Activated T-helper 9 cell treated with anti-CD3 and anti-CD28 coated beads, Interleukin-2, amount 50 U/mL, for 16 hours (primary cell): ENCODE data around the gene FAM83E.
"Not testable (repeated sequence)": the region's sequence is repeated elsewhere in the genome, so short reads cannot be mapped to it uniquely, and the experiment has no call there.

Experiments used
- DNase-seq: peaks from one replicate; pipeline ENCODE4 v3.0.0-alpha.2; 2020; ENCODE audit warnings: low read depth

FAM83E gene

DNA sequence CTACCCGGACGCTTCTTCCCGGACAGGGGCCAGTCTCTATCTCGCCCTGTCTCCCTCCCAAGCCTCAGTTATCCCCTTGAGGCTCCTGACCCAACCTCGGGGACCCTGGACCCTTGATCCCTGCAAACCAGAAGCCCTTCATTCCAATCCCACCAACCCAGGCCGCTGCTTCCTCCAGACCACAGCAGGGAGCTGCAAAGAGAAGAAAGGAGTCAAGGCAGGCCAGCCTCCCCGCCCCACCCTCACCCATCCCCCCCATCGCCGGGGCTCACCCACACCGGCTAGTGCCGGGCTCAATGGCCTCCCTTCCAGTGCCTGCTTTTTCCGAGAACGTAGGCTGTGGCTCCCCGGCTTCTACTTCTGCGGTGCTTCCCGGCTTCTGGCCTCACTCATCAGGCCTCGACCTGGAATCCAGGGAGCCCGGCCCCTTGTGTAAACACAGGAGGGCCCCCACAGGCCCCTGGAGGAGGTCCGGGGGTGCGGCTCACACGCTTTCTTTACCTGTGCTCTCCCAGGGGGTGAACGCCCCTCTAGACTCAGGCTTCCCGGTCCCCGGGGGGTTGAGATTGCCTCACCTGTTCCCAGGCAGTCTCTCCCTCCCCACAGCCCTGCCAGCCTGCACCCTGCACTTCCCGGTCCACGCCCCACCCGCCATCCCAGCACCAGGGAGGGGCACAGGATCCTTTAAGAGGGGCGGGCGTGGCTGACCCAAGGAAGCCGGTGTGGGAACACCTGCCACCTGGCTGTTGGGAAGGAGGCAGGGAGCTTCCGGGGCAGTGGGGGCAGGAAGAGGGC lies at the start of gene FAM83E:
TSS of gene FAM83E (minus strand) at position 641 of the 795 bp plus-strand sequence. CDS start 1,704 bp downstream, outside the sequence.
- DNase-seq: no peak

- no peak for DNase-seq
Measured at GRCh38 chr19:48664476-48664875, 49.6 kb upstream of the FAM83E start.

DNA sequence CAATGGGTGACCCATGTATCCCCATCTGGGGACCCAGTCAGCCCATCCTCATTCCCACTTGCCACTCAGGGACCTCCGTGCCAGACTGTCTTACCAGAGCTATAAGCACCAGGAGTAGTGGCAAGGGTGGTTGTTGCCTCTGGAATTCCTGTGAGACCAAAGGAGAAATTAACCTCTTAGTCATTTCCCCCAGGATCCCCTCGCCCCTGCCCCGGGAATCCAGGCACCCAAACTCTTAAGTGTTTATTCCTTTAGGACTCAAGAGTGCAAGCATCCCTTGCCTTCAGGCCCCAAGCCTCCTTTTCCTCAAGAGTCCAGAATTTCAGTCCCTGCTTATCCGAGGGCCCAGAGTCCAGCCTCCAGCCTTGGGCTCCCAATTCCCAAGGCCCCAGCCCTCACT lies 48.8 kb upstream of the FAM83E start:
- DNase-seq: no peak

GRCh38 chr19:48661711-48662090 lies 46.8 kb upstream of the FAM83E start:
- no peak for DNase-seq

DNA sequence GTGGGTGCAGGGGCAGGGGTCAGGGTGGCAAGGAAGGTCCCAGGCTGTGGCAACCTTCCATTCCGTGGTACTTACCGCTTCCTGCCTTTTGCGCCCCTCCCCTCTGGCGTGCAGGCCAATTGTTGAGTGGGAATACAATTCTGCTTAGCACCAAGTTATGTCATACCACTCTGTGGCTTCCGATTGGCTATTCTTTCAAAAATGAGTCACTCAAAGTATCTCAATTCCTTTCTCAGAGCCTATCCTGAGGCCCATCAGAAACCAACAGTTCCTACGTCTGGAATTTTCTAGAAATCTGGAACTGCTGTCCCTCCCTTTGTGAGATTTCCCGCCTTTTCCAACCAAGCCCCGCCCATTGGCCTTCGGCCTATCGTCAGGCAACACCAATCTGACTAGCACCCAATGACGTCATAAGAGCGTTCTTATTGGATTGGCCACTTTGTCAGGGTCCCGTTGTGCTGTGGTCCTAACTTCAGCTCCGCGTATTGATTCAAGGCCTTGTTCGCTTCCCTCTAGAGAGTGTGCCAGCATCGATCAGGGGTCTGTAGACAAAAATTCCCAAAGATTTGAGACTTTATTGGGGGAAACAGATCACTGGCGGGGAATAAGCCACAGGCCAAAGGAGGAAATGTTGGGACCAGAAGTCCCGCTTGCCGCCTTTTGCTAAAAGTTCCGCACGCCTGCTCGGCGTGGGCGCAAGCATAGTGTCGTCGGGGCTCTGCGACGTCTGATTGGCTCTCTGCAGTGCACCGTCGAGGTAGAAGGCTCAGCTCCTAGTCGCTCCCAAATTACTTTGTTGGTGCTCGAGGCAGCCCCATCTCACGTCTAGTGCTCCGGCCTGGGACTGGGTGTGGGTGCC lies 46.2 kb upstream of the FAM83E start:
- DNase-seq: peak; percentile 56

DNA sequence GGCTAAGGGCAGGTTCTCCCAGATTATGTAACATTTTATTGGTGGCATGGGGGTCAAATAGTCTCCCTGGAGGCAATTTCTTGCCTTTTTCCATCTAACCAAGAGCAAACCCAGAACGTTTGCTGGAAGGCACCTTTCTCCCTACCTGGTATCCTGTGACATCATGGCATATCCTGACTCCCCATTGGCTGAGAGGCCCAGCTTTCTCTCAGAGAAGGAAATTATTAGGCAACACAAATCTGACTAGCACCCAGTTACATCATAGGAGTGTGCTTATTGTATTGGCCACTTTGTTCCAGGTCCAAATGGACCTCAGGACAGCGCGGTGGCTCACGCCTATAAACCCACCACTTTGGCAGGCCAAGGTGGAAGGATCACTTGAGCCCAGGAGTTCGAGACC lies 44.9 kb upstream of the FAM83E start:
- DNase-seq: no peak

GRCh38 chr19:48658483-48658882 lies 43.6 kb upstream of the FAM83E start:
- no peak for DNase-seq

- not testable (repeated sequence) for DNase-seq
Measured at GRCh38 chr19:48657828-48658227, 43.0 kb upstream of the FAM83E start.

GRCh38 chr19:48656840-48657474 lies 42.1 kb upstream of the FAM83E start:
- DNase-seq: no peak

- DNase-seq: no peak
Measured at GRCh38 chr19:48654299-48655059, 39.6 kb upstream of the FAM83E start.

- no peak for DNase-seq
Measured at GRCh38 chr19:48651683-48652048, 36.8 kb upstream of the FAM83E start.

GRCh38 chr19:48650974-48651682 lies 36.3 kb upstream of the FAM83E start:
- DNase-seq: no peak

GRCh38 chr19:48648134-48648533 lies 33.3 kb upstream of the FAM83E start:
- no peak for DNase-seq

DNA sequence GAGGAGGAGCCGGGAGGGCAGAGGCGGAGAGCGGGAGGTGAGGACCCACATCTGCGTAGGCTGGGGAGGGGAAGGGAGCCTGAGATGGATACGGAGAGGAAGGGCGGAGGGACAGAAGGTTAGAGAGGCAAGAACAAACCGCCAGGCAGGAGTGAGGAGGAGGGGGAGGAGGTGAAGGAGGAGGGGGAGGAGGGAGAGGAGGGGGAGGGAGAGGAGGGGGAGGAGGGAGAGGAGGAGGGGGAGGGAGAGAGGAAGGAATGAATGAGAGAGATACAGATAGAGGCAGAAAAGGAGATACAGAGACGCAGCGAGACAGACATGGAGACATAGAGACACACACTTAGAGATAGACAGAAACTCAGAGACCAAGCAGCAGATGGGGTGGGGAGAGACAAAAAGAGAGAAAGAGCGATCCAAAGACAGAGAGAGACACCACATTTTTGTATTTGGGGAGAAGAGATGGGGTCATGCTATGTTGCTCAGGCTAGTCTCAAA lies 31.9 kb upstream of the FAM83E start:
- no peak for DNase-seq

DNA sequence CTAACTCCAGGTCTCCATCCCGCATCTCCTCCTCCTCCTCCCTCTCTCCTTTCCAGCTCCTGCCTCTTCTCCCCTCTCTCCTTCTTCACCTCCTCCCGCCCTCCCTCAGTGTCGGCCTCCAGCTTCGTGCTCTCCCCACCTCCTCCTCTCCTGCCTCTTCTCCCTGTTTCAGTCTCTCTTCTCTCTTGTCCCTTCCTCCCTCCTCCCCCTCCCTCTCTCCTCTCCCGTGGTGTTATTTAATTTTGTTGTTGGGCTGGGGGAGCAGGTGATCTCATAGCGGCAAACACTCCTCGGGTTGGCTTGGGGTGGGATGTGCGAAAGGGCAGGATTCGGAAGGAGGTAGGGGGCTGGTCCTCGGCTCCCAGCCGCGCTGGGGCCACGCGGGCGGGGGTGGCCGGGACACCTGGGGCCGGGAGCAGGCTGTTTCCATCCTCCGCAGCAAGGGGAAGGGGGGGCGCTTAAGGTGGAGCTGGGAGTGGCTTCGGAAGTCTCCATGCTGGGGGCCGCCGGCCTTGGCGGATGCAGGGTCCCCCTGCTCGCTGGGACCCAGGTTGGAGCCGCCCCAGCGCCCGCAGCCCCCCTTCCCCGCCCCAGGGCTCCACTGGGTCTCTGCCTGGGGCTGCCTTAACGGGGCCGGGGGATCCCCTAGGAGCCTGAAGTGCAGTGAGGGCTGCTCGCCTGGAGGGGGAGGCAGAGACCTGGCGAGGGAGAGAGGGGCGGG lies 31.3 kb upstream of the FAM83E start, which contains the start of gene CA11:
TSS of gene CA11 (minus strand) at position 187 of the 721 bp plus-strand sequence. CDS start 555 bp downstream, outside the sequence.
- peak; percentile 88 for DNase-seq

DNA sequence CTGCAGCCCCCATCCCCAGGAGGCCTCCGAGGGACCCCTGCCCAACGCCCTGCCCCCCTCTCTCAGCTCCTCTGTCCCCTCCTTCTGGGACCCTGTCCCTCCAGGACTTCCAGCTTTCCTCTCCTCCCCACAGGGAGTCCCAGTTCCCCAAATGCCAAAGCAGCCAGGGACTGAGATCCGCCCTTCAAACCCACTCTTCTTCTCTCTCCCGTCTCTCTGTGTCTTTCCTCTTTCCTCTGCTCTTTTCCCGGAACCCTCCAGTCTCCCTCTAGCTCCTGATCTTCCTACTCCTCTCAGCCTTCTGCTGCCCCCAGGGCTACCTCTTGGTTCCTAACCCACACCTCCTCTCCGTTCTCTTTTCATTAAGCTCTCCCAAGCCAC lies 30.7 kb upstream of the FAM83E start:
- no peak for DNase-seq

- DNase-seq: peak; percentile 60
Measured at GRCh38 chr19:48644839-48645619, 30.2 kb upstream of the FAM83E start.

GRCh38 chr19:48644355-48644754 lies 29.5 kb upstream of the FAM83E start:
- DNase-seq: no peak

GRCh38 chr19:48642862-48643261 lies 28.0 kb upstream of the FAM83E start:
- no peak for DNase-seq

DNA sequence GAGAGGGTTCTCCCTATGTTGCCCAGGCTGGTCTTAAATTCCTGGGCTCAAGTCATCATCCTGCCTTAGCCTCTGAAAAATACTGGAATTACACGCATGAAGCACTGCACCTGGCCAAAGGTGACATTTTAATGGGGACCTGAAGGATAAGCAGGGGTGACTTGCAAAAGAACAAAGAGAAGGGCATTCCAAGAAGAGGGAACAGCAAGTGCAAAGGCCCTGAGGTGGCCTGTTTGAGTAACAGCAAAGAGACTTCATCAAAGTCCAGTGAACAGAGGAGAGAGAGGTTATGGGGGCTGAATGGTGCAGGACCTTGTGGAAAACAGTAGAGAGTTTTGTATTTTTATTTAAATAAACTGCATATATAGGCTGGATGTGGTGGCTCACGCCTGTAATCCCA lies 27.0 kb upstream of the FAM83E start:
- DNase-seq: no peak
